ENCODE measurements around the gene GABPB1.
A peak's percentile ranks its signal among the peaks of the same experiment; 100 is the strongest.

The GABPB1 gene

DNA sequence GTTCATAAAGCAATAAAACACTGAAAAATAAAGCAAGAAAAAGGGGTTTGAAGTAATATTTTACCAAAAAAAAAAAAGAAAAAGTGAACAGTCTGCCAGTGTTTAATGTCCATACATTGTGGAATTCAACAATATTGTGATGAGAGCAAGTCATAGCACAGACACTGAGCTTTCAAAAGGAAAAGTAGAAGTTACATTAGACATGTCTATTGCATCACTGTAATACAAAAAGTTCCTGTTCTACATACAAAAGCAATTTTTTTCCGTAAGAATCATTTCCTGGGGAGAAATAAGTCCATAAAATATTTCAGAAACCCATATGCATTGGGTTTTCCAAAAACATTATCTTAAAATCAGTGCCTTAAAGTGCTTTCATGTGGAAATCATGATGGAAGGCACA lies 77.6 kb downstream of the GABPB1 start:
- no peak for DNase-seq (ENCODE audit: low read depth in 3 of 3)

DNA sequence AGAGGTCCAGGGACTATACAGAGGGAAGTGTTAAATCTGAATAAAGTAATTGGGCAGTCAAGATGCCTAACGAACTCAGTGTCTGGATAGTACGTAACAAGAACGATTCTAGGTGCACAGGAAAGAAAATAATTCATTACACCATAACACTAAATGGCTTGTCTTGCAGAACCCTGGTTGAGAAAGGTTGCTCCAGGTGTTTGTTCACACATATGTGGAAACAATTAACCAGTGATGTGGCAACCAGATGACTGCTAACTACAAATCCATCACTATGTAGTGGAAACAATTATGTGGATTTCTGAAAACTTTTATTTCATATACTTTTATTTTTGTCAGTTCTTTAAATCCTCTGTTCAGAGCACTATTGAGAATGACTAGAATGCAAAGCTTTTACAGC lies 79.1 kb downstream of the GABPB1 start:
- no peak for DNase-seq (ENCODE audit: low read depth in 3 of 3)

DNA sequence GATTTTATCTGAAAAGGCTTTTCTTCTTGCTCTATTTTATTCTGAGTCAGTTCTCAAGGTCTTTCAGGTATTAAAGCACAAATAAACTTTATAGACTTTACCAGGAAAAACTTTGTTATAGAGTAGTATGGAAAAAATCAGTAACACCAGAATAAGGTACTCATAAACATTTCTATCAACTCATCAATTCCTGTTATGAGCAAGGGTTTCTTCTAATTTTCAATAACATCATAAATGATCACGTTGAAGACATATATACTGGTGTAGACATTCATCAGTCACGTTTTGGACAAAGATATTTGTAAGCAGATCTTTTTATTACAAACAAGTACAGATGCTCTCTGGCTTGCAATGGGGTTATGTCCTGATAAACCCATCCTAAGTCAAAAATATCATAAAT lies 79.9 kb downstream of the GABPB1 start:
- DNase-seq (ENCODE audit: low read depth in 3 of 3) = no peak

DNA sequence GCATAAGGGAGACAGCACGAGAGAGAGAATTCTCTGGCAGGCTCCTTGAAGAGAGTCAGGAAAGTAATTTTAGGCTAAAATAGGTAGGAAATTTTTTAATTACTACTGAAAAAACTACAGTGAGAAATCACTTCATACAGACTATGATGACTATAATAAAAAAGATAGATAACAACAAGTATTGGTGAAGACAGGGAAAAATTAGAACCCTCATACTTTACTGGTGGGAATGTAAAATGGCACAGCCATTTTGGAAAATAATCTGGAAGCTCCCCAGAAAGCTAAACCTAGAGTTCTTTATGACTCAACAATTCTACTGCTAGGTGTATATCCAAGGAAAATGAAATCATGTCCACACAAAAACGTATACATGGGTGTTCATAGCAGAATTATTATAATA lies 87.4 kb downstream of the GABPB1 start:
- no peak for DNase-seq (ENCODE audit: low read depth in 3 of 3)

DNA sequence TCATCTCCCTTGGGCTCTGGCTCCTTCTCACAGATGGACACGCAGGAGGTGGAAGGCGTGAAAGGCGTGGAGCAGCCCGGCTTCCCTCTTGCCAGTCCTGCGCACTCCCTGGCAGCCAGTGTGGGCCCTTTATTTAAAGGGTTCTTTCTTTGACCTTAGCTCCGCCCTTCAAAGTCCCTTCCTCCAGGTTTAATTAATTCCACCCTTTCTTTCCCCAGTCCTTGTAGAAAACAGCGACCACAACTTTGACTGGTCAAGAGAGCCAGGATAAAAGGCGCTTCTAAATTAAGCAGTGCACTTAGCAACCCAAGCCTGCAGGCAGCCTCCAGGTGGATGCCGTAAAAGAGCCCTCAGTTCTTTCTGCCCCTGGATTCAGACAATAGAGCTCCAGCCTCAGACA lies 89.4 kb downstream of the GABPB1 start, which contains the start of gene HDC:
HDC (minus strand) TSS at position 107 of the 400 bp plus-strand sequence; CDS start at position 4, 103 bp downstream.
- no peak for DNase-seq (ENCODE audit: low read depth in 3 of 3)

DNA sequence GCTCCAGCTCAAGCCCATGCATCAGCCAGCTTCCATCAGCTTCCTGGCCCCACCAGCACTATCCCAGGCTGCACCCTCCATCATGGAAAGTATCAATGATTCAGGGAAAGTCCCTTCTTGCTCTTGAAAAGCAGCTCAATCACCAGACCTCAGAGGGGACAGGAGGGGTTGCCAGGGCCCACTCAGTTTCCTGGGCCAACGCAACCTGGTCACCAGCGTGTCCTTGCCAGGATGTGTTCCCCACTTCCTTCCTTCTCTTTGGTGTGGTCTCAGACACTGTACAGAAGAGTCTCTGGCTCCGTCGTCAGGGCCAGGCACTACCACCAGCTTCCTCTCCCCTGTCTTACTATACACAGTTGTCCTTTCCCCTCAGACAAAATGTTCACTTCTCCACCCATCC lies 92.5 kb downstream of the GABPB1 start:
- DNase-seq (ENCODE audit: low read depth in 3 of 3) = peak in 1 of 3 experiments; percentile 58

DNA sequence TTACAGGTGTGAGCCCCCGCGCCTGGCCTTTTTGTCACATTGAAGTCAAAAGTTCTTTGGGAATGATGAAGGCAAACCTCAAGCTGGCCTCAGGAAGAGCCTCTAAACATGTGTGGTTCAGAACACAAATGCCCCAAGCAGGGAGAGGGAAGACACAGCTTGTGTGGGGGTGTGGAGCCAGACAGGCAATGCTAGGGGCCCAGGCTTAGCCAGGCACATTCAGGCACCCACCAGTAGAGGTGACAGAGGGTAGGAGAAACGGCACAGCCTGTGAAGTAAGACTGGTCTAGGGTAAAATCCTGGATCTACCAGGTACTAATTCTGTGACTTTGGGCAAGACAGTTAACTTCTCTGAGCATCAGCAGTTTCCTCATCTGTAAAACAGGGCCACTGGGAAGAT lies 93.0 kb downstream of the GABPB1 start:
- DNase-seq (ENCODE audit: low read depth in 3 of 3) = no peak

DNA sequence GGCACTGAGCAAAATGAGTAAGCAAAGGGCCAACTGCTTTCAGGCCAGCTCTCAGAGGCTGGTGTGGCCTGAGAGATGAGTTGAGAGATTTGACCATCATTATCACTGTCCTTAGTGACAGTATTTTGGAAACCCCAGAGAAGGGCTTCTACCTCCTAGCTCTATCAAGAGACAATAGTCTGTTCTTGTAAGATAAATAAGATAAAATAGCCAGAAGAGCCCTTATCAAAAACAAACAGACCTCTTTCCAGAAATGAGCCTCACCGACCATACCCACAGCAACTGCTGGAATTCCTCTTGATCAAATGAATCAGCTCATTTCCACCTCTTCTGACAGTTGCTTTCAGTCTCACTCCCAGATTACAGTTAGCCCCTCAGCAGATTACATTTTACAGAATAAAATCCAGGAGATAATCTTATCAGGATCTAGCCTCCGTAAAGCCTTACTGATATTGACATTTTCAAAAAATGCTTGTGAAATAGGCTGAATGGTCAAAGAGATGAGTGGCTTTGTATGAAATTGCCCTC lies 94.0 kb downstream of the GABPB1 start:
- DNase-seq (ENCODE audit: low read depth in 3 of 3) = no peak

DNA sequence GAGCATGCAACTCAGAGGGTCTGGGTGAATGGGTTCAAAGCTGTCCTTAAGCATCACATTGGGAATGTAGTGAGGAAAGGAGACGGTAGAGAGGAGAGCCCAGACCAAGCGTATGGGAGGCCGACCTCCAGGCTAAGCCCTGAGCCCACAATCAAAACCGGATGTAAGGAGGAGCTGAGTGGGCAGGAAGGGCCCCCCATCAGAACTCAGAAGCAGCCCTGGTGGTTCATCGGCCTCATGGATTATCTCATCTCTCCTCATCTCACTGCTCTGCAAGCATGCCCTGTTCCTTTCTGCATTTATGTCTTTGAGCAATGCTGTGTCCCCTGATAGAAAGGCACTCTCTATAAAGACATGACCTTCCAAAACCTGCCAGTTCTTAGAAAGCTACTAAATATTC lies 95.7 kb downstream of the GABPB1 start:
- no peak for DNase-seq (ENCODE audit: low read depth in 3 of 3)

DNA sequence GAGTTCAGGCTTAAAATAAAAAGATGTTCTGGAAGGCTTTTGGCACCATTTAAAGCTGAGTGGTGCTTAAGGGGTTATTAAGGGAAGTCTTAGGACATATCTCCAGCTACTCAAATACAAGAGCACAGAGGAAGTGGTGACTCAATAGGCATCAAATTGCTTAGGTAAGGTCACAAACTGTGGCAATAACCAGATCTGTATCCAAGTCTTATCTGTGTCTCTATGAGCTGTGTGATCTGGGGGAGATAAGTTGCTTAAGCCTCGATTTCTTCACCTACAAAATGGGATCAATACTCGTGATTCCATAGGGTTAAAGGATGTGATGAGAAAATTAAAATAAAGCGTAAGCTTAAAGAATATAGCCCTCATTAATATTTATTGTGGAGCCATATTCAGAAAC lies 97.1 kb downstream of the GABPB1 start:
- DNase-seq (ENCODE audit: low read depth in 3 of 3) = no peak

DNA sequence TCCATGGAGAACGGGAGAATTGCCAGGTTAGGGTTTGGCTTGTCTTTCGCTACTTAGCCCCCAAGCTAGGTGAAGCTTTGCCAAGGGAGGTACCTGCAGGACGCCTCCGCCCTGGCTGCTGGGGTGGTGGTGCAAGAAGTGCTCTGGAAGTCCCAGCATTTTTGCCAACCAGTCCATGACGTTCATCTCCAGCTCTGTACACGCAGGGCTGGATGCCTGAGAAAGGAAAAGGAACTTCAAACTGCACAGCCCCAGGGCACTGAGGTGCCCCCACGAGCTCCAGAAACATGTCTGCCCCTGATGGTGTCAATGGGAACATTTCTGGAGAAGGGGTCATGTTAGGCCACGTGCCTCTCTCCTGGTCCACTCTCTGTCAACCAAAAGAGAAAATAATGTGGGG lies 97.7 kb downstream of the GABPB1 start:
- no peak for DNase-seq (ENCODE audit: low read depth in 3 of 3)

DNA sequence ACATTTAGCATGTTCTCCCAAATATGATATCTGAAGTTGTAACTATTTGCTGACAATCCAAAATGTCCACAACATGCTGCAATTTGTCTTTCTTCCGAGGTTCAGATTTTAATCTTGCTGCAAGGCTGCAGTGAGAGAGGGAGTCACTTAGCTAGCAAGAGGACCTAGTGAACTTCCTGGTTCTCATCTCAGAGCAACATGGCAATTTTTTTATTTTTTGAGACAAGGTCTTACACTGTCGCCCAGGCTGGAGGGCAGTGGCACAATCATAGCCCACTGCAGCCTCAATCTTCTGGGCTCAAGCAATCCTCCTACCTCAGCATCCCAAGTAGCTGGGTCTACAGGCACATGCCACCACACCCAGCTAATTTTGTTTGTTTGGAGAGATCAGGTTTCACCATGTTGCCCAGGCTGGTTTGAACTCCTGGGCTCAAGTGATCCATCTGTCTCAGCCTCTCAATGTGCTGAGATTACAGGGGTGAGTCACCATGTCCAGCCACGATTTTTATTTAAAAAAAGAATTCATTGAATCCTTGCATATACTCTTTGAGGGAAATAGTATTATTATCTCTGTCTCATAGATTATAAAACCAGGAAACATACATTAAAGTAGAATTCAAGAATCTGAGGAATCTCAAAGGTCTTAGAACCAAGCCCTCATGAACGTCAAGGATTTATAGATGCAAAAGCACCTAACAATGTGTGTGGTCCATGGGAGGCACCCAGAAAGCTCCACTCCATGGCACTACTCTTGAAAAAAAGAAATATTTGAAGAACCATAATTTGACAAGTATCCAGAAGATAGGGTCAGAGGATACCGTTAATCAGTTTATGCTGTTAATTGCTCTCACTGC lies 98.6 kb downstream of the GABPB1 start:
- DNase-seq (ENCODE audit: low read depth in 3 of 3) = no peak

DNA sequence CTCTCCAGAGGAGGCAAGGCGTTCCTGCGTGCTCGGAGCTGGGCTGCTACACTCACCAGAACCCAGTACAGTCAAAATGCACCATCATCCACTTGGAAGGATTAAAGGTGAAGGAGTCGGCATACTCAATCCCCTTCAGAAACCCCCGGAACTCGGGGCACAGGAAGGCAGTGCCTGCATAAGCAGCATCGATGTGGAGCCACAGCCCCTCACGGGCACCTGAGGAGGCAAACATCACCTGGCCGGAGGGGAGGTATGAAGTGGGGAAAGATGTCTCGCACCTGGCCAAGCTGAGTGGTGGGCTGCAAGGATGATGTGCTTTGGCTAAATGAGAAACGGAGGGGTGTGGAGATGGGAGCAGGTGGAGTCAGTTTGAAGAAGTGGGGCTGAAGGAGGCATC lies 102.4 kb downstream of the GABPB1 start:
- DNase-seq (ENCODE audit: low read depth in 3 of 3) = no peak

DNA sequence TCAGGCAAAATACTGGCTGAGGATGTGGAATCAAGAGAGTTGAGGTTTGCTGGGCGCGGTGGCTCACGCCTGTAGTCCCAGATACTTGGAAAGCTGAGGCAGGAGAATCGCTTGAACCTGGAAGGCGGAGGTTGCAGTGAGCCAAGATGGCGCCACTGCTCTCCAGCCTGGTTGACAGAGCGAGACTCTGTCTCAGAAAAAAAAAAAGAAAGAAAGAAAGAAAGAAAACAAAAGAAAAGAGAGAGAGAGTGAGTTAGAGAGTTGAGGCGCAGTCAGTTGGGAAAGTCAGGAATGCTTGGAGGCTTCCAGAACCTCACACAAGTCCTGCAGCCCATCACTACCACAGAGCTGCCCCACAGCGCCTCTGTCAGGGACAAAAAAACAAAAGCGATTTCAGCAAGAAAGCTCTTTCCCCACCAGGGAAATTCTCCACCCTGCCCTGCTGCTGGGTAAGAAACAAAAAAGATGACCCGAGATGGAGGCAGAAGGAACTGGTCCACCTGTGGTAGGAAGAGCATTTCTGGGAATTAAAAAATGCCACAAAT lies 103.3 kb downstream of the GABPB1 start:
- no peak for DNase-seq (ENCODE audit: low read depth in 3 of 3)

DNA sequence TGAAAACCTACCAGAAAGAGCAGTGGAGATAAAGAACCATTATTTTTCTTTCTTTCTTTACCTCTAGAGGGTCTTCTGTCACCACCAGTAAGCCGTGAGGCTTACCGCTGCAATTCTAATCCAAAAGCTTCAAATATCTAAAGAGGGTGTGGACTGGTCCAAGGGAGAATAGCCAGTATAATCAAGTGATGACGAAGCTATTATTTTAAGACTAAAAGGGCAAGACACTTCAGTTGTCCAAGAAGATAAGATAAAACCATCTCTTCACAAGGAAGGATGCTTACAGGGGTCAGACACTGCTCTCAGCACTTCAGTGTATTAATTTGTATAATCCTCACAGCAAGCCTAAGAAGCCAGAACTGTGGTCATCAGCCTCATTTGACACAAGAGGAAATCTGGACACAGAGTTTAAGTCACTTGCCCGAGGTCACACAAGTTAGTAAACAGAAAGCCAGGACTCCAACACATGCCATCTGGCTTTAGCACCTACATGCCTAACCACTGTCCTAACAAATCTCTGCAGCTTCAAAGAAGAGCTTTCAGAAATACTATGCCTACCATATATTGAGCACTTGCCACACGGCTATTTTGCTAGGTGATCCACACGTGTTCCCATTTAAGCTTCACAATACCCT lies 104.1 kb downstream of the GABPB1 start:
- no peak for DNase-seq (ENCODE audit: low read depth in 3 of 3)

DNA sequence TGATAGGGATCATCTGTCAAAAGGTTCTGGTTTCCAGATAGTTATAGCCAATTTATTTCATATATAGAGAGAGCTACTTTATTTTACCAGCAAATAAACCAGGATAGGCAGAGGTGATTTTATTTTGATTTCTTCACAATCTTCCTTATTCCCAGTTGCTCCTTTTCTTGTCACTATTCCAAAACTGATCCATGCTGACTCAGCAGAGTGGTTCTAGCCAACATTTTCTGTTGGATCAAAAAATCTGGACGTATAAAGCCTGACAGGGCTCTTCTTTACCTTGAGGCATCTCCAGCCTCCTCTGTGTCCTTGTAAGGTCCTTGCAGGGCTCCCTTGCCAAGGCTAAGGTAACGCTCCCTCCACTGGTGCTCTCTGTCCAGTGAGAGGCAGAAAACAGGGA lies 105.3 kb downstream of the GABPB1 start:
- DNase-seq (ENCODE audit: low read depth in 3 of 3) = no peak

DNA sequence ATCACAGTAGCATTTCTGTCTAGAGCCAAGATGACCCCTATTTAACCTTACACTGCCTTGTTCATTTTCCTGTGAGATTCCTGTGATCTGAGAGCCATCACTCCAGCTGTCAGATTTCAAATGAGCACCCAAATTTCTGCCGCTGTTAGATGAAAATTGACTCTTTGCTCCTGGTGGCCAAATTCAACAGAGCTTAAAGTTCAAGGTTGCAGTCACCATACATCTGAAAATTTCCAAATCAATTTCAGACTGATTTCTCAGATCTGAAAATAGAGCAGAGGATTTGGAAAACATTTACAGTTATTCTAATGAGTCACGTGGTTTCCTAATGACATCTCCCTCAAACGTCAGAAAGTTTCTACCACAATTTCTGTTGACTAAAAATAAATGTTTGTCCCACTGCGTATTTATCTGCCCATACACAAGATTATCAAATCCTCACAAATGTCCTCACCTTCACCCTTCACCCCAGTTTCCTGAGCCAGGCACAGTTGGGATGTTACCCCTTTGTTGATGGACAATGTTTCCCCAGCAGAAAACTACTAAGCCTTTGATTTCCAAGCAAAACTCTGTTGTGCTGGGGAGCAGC lies 105.9 kb downstream of the GABPB1 start:
- no peak for DNase-seq (ENCODE audit: low read depth in 3 of 3)

DNA sequence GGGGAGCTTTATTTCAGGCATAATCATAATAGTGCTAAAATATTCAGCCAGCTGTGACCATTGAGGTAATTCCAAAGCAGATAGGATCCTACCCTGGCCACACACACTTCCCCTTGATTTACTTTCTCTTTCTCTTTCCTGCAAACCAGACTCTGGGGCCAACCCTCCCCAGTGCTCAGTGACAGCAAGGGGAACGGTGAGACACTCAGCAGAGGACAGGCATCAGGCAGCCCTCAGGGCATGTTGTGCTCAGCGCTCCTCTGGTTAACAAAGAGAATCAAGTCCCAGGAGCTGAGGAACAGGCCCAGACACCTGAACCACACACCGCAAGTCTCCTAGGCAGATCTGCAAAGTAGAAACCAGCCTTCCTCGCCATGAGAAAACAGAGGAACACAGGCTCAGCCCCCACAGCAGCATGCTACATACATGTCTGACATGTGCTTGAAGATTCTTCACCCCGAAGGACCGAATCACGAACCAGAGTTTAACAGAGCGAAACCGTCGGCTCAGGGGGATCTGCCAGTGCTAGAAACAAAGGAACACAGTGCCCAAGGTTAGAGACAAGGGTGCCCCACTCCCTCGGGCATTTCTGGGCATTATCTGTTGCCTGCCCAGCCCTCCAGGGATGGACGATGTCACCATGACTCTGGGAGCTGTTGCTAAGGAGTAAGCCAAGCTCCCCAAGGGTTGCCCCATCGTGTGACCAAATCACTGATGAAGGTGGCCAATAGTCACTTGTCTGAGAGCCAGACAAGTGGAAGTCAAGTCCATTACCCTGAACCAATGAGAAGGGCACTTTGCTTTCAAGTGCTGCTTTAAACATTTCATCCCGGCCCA lies 107.0 kb downstream of the GABPB1 start:
- peak; percentile 18 to 46 (median 20) for DNase-seq (ENCODE audit: low read depth in 3 of 3)

DNA sequence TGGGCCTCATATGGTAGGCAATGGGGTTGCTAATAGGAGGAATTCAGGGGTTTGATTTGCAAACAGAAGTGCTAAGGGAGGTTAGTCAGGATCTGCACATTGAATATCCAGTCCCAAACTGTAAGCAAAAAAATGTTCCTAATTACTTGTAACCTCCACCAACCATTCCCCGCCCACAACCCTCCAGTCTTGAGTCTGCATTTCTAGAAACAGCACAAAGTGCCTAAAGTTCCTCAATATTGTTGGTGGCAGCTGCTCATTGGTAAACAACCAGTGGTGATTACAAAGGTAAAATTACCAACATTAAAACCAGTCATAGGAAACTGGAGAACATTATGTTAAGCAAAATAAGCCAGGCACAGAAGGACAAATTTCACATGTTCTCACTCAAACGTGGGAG lies 108.4 kb downstream of the GABPB1 start:
- DNase-seq (ENCODE audit: low read depth in 3 of 3) = no peak

DNA sequence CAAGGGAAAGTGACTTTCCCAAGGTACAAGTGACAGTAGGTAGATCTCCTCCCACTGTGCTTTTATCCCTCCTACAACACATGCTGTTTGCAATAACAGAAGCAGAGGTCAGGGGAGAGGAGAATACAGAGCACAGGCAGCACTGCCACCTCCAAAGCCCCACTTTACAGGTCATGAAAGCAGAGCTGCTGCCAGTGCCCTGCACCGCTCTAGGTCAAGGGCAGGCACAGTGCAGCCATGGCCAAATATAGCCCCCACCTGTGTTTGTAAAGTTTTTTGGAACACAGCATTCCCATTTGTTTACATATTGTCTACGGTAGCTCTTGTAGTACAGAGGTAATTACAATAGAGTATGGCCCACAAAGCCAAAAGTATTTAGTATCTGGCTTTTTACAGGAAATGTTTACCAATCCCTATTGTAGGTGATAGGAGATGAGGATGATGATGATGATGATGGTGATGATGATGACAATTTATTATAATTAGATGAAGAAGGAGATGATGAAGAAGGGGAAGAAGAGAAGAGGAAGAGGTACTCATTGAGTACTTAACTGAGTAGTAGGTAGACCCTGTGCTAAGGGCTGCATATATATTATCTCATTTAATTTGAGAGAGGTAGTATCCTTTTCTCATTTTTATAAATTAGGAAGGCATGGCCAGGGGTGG lies 109.9 kb downstream of the GABPB1 start:
- no peak for DNase-seq (ENCODE audit: low read depth in 3 of 3)

DNA sequence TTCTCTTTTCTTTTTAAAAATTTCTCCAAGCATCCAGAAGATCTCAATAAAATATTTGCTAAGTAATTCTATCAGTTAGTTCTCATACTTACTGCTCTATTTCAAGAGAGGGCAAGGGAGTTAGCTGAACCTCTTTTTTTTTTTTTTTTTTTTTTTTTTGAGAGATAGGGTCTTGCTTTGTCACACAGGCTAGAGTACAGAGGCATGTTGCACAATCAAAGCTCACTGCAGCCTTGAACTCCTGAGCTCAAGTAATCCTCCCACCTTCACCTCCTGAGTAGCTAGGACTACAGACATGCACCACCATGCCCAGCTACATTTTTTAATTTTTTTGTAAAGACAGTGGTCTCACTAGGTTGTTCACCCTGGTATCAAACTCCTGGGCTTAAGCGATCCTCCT lies 110.8 kb downstream of the GABPB1 start:
- no peak for DNase-seq (ENCODE audit: low read depth in 3 of 3)
